Activated CD4-positive, alpha-beta T cell treated with anti-CD3 and anti-CD28 coated beads for 4 hours (primary cell): ENCODE data around the gene RNF213.
A peak's percentile ranks its signal among the peaks of the same experiment; 100 is the strongest.

Experiments
- DNase-seq, 2 donors: peaks; one replicate each; pipeline ENCODE4 v3.0.0-alpha.2; 2020

The RNF213 gene

DNA sequence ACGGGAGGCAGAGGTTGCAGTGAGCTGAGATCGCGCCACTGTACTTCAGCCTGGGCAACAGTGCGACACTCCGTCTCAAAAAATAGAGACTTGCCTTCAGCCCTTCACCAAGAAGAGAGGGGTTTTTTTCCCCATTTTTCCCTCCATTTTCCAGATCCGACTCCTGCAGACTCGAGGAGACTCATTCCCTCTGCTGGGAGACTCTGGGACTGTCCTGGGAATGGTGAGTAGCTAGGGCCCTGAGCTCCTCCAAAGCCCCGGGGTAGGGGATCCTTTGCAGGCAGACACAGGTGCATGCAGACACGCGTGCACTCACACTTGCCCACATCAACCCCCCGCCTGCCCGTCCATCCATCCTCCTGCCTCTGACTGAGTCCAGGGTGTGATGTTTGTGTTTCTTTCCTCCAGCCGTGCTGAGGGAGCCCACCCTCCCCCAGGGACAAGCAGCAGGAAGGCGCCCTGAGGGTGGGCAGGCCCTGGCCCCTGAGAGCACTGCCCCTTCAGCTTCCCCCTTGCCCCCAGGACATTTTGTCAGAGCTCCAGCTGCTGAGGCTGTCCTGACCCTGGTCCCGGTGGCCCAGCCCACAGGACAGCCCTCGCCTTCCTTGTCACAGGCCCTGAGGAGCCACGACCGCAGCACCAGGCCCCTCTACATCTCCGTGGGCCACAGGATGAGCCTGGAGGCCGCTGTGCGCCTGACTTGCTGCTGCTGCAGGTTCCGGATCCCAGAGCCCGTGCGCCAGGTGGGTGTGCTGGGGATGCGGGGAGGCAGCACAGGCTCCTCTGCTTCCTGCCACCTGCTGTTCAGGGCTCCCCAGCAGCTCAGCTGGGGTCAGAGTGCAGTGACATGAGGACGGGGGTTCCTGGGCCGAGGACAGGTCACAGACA is 164.5 kb downstream of the RNF213 start:
- DNase-seq = no peak

DNA sequence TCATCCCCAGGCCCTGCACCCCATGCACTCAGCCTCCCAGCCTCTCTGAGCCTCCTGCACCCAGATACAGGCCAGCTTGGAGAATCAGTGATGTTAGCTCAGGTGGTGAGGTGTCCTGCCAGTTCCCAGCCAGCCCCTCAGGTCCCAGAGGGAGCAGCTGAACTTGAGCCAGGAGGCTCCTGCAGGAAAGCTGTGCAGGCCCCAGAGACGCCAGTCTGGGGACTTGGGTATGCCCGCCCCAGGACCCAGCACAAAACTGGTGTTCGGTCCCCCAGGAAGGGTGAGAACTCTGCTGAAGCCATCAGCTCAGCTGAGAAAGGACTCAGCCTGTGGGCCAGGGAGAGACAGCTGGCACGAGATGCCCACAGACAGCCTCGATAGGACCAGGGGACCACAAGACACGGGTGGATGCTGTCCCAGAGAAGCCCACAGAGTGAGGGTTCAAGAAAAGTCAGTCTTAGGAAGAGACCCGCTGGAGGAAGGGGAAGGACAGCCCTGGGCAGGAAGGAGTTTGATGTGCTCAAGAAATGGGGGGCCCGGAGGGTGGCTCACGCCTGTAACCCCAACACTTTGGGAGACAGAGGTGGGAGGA is 165.3 kb downstream of the RNF213 start:
- DNase-seq = no peak

DNA sequence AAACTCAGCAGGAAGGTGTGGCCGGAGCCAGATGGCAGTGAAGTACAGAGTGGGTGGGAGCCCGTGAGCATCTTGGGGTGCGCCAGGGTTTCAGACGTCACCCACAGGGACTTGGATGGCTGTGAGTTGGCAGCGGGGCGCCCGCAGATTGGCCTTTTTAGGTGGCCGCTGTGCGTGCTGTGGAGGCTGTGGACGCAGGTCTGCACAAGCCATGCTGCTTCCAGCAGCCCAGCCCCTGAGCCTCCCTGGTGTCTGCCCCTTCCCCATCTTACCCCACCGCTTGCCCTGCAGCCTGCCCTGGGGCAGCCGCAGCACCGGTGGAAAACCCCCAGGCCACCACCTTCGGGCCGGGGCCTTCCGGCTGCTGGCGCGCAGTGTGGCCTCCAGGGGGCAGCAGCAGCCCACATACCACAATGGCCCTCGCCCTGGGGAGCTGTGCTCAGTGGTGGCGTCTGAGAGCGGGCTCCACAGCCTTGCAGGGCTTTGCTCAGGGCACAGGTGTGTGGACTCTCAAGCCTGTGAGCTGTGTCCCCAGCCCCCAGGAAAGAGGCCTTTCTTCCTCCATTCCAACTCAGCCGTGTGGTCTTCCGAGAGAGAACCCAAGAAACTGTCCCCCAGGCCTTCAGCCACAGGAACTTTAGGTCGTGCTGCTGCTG is 166.1 kb downstream of the RNF213 start:
- DNase-seq = peak; percentile 81 to 88

DNA sequence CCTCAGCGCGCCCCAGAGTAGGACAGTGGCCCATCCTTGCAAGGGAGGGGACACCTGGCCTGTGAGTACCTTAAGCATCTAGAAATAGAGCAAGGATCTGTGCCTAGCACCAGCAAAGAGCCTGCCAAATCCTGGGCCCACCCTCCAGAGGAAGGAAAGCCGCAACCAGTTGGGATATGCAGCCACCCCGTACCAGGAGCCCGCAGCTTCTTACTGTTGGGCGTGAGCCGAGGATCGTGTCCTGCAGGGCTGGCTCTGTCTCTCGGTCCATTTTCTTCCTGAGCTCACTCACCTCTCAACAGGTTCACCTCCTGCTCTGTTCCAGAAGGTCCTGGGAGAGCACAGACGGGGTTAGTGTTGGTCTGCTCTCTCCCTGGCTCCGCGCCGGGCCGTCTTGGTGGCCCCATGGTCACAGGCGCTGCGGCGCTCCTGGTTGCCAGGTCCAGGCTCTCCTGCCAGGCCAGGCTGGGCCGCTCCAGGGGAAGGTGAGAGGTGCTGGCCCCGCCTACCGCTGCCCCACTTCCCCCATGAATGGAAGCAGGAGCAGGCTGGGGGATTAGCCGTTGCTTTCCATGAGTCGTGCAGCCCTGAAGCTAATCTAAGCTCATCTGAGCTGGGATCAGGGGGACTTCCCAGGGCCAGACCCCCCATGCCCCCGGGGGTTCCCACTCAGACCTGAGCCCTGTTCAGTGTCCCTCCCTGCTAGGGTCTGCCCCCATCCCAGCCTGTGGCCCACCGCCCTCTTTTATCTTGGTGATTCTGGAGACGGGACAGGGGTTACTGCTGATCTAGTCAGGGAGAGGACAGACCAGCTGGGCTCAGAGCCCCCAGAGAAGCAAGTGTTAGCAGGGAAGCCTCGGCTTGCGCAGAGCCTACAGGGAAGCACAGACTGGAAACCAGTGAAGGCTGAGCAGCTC is 167.0 kb downstream of the RNF213 start:
- no peak for DNase-seq

DNA sequence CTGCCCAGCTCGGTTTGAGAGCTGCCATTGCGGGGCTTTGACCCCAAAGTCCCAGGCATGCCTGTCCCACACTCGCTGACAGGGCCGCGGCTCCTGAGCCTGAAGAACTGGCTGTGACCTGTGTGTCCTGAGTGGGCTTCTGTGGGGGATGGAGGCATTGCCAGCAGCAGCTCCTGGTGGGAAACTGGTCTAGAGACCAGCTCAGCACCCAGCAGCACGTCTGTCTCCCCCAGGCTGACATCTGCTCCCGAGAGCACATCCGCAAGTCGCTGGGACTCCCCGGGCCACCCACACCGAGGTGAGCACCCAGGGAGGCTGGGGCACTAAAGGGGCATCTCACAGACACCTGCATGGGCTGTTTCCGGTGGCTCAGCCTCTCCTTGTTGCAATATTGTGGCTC is 167.7 kb downstream of the RNF213 start:
- no peak for DNase-seq

DNA sequence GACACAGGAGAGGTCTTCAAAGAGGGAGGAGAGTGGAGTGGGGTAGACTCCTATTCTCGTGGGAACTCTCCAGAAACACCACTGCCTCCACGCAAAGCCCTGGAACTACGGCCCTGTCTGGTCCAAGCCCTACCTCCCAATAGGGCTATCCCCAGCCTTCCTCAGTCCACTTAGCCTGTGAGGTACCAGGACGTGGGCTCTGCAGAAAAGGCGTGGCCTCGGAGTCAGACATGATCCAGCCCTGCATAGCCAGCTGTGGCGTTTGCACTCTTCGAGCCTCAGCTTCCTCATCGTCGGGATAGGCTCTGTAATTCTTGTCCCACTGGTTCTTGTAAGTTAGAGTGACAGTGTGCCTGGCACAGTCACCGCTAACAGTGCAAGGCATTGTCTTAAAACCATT is 168.1 kb downstream of the RNF213 start:
- DNase-seq = no peak

DNA sequence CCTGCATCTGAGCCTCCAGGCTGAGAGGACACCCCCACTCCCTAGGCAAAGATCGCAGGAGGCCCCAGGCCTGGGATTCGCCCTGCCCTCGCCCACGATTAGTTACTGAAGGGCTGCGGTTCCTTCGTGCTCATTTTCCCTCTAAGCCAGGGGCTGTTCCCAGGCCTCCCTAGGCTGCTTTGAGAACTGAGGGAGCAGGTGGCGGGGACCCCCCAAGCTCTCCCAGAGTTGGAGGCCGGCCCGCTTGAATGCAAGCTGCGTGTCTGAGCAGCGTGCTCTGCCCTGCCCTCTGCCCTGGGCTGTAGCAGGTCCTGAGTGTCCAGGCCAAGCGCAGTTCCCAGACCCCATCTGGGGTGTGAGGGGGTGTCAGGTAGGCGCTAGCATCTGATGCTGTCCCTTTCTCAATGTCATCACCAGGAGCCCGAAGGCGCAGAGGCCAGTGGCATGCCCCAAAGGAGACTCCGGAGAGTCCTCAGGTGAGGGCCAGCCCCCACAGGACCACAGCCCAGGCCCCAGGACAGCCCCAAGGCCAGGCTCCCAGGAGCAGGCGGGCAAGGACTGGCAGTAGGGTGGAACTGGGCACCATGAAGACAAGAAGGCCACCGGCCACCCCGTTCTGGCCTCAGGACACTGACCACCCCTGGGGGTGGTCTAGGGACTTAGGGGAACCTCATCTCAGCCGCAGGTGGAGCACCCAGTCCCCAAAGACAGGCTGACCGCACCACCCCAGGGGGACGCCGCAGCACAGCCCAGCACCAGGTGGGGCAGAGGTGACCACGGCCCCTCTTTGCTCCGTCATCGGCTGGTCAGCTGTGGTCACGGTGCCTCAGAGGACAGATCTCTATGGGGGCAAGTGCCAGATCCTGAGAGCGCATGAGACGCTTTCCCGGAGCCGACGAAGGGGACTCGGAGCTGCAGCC is 169.0 kb downstream of the RNF213 start:
- no peak for DNase-seq

DNA sequence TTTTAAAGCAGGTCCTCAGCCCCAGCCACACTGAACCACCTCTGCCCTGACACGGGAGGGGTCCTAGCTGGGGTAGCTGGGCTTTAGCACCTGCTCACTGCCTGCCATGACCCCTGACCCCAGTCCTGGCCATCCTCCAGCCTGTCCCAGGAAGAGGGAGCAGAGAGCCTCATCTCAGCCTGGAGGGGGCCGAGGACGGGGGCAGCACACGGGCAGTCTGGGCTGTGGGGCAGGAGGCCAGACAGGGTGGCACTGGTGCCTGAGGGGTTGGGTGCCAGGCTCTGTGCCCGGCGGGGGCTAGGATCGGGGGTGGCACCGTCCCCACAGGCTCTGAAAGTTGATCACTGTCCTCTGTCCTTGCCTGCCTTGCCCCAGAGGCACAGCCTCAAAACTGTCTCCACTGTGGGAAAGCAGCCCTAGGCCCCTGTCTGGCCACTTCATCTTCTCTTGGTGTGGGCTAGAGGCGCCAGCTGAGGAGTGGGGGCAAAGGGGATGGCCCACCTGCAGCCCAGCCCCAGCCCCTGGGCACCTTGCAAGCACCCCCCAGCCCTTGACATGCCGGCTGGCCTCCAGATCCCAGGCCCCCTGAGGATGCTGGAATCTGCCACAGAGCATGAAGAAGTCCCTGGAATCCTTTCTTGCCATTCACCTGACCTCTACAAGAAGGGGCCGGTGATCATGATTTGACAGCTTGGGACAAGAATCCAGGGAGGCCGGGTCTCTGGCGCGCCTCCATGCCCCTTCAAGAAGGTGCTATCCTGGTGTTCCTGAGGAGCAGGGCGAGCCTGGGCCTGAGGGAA is 170.0 kb downstream of the RNF213 start:
- no peak for DNase-seq

DNA sequence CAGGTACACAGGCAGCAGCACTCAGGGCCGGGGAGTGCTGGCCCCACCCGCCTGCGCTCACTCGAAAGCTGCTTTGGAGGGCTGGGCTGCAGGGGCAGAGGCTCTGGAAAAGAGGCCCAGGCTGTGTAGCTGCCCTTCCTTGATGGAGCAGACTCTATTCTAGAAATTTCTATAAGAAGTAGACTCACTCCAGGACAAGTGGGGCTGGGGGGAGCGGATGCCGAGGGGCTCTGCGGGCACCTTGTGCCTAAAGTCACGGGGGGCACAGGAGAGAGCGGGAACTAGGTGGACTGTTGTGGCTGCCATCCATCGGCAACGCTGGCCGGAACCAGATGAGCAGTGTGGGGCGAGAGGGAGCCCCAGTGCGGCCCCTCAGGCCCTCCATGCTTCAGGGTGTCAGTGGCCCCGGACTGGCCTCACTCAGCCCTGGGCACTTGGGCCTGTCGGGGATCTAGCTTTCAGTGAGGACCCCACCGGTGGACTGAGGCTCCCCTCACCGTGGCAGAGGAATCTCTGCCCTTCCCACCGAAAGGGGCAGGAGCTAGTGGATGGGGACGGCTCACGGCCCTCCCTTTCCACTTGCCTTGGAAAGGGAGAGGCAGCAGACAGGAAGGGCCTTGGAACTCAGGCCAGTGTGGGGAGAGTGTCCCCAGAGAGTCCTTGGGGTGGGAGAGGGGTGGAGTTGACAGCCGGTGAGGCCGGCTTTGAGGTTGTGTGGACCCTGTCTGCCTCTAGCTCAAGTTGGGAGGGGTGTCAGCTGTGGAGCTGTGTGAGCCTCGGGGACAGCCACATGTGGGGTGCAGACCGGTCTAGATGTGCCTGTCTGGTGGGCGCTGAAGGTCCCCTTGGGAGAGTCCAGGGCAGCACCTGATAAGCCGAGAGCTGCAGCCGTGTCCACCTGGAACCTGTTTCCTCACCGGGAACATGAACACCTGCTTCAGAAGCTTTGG is 170.9 kb downstream of the RNF213 start:
- DNase-seq = no peak

DNA sequence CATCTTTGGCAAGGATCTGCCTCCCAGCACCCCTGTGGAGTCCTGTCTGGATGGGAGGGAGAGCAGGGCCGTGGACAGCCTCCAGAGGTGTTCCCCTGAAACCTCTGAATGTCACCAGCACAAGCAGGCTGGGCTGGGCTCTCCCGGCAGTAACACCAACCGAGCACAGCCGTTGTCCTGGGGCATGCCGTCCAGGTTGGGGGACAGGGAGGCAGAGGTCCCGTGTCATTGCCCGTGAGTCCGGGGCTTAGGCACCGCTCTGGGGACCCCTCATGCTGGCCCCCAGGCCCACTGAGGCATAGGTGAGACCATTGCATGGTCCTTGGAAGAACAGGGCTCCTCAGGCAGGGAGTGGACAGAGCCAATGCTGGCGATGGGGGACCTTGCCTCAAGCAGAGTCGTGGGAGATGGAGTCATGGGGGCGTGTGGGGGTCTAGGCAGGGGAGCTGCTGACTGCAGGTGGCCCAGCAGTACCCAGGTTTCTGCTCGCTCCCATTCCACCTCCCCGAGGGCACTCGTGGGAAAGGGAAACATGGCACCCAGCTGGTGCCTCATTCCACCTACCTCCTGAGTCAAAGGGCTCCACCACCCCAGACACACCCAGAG is 171.8 kb downstream of the RNF213 start:
- DNase-seq = no peak

DNA sequence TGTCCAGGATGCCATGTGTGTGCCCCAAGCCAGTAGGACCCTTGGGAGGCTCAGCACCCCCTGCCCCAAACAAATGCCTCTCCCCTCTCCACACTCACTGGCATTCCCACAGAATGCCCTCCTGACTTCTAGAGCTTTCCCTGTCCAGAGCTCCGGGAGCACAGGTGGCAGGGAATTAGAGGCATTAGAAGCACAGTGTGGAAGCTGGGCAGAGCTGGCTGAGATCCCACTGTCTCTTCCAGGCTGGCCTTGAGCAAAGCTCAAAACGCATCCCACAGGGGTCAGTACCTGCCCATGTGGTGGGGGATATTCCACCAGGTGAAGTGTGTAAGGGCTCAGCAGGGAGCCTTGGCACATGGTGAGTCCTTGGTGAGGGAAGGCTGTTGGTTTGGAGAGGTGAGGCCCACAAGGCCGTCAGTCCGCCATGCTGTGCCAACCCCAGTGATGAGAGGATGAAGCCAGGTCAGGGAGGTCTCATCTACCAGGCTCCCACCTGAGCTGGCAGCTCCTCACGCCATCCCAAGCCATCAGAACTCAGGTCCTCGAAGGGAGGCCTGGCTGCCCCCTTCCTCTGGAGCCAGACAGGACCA is 172.4 kb downstream of the RNF213 start:
- no peak for DNase-seq

DNA sequence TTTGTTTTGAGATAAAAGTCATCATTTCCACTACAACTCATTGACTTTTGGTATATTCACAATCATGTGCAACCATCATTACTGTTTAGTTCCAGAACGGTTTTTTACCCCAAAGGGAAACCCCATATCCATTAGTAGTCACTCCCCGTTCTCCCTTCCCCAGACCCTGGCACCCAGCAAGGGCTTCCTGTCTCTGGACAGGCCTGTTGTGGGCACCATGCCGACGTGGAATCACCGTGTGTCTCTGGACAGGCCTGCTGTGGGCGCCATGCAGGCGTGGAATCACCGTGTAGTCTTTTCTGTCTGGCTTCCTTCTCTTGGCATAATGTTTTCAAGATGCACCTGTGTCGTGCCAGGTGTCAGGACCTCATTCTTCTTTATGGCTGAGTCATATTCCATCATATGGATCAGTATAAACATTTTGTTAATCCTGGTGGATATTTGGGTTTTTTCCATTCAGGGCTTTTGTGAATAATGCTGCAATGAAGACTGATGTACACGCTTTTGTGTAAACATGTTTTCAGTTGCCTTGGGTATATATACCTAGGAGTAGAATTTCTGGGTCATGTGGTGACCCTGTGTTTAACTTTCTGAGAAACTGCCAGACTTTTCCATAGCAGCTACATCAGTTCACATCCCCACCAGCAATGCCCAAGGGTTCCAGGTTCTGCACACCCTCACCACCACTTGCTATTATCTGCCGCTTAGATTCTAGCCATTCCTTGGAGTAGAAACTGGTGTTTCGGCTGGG is 173.4 kb downstream of the RNF213 start:
- DNase-seq = no peak

DNA sequence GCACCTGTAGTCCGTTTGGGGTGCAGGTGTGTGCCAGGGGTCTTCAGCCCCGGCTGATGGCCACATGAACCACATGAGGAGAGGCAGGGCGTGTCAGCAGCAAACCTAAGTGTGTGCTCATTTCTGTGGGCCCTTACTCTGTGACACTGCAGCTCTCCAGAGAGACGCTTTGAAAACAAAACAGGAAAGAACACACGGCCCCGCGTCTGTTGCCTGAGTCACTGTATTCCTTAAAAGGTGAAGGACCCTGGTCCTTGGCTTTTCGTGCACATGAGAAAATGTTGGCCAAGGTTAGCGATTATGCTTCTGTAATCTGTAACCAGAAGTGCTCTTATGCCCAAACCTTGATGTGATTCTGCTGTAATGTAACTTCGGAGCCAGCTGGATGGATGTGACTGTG is 176.9 kb downstream of the RNF213 start:
- DNase-seq = no peak

DNA sequence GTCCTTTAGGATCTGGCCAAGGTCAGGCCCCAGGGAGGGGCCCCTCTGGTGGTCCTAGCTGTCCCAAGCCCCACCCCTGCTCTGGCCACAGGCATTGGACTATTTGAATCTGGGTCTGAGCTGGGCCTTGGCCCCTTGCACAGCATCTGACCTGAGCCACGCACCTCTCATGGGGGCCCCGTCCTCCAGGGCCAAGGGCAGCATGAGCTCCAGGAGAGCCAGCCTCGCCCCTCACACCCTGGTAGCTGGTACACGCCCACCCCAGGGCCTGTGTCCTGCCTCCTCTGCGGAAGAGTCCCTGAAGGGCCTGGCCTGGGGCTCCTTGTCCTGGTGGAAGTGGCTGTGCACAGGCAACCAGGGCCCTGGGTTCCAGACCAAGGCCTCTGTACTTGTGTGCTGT is 178.2 kb downstream of the RNF213 start:
- no peak for DNase-seq

DNA sequence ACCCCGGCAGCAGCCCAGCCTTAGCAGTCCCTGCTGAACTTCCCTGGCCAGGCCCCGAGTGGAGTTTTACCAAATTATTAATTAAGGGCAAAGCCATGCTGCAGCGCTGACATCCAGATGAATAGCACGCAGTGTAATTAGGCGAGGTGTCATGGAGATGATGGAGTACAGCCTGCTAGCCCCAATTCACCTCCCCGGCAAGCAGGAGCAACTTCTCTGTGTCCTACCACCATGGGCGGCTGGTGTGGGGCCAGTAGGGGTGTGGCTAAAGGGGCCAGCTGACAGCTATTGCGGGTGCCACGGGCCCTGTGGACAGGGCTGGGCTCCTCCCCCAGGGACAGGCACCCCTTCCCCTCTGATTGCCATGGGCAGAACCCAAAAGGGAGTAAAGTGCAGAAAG is 178.8 kb downstream of the RNF213 start:
- DNase-seq = no peak

DNA sequence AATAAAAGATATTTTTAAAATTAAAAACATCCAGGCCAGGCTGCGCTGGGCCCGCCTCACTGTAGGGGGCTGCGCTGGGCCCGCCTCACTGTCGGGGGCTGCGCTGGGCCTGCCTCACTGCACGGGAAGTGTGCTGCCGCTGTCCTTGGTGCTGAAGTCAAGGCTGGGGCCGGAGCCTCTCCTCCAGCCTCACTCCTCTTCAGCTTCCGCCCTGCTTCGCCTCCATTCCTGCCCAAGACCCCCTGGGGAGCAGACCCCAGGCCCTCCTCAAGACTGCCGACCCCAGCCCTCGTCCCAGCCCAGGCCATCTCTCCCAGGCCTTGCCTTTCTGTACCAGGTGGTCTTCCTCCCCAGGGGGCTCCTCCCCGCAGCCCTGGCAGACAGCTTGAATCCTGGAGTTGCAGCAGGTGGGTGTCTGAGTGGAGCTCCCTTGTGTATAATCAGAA is 180.5 kb downstream of the RNF213 start:
- peak; percentile 28 to 40 for DNase-seq

DNA sequence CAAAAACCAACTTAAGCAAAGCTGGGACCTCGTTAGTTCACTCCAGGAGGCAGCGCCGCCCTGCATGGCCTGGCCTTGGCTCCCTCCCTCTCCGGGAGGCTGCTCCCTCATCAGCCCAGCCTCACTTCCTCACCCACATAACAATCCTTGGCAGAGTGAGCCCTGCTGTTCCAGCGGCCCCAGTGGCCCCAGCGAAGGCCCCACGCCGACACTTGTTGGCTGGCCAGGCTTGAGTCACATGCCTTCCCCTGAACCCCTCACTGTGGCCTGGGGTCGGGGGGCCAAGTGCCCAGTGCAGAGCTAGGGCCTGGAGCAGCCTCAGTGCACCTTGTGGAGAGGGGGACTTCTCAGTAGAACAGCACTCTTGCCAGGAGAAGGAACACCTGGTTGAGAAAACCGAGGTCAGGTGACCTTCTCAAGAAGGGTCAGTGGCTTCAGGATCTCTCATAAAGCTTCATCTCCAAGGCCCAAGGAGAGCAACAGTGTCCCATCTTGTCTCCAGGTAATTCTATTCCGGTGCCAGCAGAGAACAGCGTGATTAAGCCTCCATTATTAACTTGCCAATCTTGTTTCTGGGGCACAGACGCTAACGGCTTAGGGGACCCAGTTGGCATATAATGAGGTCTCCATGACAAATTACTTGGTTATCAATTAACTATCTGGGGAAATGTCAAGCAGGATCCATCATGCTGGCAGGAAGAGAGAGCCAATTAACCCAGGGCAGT is 181.1 kb downstream of the RNF213 start:
- no peak for DNase-seq

DNA sequence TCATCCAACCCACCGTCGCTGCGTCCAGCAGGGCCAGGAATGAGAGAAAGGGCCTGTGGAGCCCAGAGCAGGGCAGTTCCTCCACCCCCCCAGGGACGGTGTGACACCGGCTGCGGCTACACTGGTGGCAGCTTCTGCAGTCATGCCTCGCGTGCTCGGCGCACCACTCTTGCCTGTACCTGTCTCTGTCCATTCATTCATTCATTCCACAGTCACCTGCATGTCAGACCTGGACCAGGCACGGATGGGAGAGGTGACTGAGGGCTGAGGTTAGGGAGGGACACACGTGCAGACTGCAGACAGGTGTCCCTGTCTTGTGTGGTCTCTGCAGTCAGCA is 181.6 kb downstream of the RNF213 start:
- DNase-seq = no peak
